HG03095 (cell line): ENCODE results near the gene FCAMR.
"Not testable (repeated sequence)": the region's sequence is repeated elsewhere in the genome, so short reads cannot be mapped to it uniquely, and the experiment has no call there.

ENCODE experiments used
- ATAC-seq: cut with Tn5 transposase; IDR thresholded peaks from one replicate; pipeline ENCODE4 v1.9.1; 2021; ENCODE audit warnings: moderate library complexity; ENCODE audit not compliant: unreplicated experiment

Gene FCAMR

DNA sequence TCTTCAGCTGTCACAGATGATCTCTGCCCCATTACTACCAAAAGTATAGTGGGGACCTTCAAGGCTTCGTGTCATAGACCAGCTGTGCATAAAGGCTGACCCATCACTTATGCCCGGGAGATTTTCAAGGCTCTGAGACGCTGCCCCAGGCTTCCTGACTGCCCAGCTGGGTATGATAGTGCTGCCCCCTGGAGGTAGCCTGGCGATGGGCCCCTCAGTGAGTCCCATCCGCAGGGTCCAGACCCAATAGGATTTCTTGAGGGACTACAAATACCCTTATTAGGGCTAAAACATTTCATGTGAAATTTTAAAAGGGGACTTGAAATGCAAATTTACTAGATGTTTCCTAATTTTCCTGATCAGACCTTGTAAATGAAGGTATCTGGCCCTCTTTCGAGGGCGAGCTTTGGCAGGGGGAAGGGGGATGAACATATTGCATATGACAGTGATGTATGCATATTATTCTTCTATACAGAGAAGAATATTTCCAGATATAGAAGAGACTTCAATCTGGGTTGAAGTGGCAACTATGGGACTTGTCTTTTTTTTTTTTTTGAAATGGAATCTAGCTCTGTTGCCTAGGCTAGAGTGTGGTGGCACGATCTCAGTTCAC lies 36.8 kb downstream of the FCAMR start:
- no peak for ATAC-seq

- ATAC-seq, result no peak
Observed at GRCh38 chr1:206932177-206932576, 38.1 kb downstream of the FCAMR start.

DNA sequence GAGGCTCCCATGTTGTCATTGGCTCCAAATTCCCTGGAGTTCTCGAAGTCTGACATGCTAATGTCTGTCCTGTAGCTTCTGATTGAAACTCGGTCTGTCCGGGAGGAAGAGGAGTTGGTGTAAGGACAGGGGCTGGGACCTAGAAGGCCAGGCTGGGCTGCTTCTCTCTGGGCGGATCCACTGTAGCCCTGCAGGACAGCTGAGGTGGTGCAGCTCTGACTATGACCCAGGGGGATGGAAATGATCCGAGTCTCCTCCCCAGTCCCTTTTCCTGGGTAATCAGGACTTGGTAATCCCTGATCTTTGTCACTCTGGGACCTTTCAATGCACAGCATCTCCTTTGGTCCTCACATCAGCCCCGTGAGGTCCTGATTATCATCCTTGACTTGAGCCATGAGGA lies 38.6 kb downstream of the FCAMR start:
- ATAC-seq, result peak; percentile 33

DNA sequence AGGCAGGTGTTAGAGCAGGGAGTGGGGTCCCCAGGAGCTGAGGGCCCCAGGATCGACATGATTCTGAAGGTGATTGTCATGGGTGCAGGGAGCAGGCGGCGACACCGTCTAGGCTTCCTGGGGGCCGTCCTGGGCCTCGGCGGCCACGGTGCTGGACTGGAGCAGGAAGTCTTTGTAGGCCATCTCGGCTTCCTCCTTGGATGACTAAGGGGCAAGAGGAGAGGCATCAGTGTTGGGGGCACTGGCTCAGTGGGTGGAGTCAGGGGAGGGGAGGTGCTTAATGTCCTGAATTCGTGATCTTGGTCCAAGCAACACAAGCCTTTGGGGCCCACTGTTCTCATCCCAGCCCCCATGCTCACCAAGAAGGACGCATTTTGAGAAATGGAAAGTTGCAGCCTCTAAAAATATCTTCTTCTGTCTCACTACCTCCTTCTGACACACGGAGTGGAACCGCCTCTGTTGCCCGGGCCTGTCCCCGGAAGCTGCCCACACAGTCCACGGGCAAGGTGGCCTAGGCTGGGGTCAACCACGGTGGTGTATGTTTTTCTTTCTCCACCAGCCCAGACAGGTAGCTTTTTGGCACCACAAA lies 40.0 kb downstream of the FCAMR start:
- peak; percentile 70 for ATAC-seq

DNA sequence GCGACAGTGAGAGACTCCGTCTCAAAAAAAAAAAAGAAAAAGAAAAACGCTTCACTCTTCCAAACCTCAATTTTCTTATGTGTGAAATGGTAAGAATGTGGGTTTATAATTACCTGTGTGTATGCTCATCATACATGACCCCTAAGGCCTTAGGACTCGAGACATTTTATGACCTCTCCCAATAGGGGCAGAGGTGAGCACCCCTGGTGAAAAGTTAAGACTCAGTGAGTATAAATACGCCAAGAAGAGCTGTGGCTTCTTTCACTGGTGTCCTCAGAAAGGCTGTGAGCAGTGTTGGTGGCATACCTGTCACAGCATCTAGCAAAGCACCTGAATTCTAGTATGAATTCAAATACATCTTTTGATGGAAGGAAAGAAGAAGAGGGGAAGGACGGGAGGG lies 40.7 kb downstream of the FCAMR start:
- ATAC-seq, result no peak

- no peak for ATAC-seq
Observed at GRCh38 chr1:206926286-206926685, 44.0 kb downstream of the FCAMR start.

DNA sequence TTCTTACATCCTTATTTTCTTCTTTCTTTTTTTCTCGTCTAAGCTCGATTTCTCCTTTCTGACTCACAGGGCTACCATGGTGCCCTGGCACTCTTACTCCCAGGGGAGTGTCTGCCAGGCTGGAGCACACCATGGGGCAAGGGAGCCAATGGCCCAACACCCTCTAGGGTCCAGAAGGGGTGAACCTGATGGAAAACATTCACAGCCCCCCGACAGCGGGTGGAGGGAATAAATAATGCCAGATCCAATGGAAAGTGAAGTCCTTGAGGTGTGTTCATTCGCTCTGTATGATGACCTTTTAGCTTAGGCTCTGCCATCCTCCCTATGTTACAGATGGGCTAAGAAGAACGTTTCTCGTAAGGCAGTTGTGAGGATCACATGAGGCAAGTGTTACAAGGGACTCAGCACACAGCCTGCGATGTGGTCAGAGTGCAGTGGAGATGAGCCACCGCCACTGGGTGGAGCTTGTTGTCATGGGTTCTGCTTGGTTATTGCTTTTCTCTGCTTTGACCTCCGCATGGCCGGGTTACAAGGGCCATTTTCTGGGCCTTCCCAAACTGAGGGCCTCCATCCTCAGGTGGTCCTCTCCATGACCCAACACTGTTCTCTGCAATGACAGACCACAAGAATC lies 45.0 kb downstream of the FCAMR start:
- ATAC-seq, result peak; percentile 44

DNA sequence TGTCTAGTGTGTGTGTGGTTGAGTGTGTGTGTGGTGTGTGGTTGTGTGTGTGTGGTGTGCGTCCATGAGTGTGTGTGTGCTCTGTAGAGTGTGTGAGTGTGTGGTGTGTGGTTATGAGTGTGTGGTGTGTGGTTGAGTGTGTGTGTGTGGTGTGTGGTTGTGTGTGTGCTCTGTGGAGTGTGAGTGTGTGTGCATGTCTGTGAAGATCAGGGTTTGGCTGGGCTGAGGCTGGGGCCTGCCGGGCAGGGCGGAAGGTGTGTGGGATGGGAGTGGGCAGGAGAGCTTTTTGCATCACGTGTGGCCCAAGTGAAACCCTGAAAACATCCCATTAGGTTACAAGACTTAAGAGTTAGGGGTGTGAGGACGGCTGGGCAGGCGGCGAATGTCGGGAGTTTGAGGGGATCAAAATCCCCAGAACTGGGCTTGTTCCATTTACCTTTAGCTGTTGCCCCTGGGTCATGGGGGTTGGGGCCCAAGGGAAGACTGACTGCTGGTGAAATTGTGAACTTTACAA lies 45.6 kb downstream of the FCAMR start:
- peak; percentile 15 for ATAC-seq

GRCh38 chr1:206923961-206924557 lies 46.2 kb downstream of the FCAMR start:
- ATAC-seq, result not testable (repeated sequence)

- peak; percentile 49 for ATAC-seq
Observed at GRCh38 chr1:206923009-206923960, 47.0 kb downstream of the FCAMR start.

GRCh38 chr1:206922524-206922923 lies 47.7 kb downstream of the FCAMR start:
- no peak for ATAC-seq

DNA sequence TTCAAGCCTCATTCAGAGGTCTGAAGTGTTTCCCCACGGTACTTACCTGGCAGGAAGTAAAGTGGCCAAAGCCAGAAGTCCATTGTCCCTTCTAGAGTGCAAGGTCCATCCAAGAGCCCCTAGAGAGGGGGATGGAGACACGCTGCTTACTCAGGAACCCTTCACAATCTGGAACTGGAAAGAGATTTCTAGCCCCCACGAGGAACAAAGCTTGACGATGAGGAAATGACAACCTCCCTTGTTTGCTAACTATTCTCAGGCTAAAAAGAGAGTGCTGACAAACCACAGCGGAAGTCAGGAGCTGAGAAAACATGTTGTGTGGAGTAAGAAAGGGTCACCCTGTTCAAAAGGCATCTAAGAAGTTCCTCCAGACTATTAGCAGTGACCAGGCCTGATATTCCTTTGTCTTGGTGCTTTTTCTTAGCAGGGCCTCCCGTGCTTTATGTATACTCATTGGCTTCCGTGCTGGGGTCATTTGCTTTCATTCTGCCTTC lies 48.4 kb downstream of the FCAMR start, which contains the start of gene FCMR:
Gene FCMR (minus strand): TSS at position 170 of the 494 bp plus-strand sequence. CDS start 87 bp downstream, at position 83.
- peak; percentile 29 for ATAC-seq

DNA sequence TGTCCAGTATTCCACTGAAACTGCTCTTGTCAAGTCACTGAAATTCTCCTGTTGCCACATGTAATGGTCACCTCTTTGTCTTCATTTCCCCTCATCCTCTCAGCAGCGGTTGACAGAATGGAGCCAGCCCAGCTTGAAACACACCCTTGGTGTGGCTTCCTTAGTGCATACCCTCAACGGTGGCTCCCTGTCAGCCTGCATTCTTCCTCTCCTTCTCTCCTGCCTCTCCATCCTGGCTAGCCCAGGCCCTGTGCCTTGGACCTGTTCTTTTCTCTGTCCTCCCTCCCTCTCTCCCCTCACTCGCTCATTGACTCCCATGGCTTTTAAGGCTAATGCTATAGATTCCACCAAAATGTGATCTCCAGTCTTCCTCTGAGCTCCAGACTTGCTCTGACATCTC lies 52.2 kb downstream of the FCAMR start:
- no peak for ATAC-seq

- ATAC-seq, result no peak
Observed at GRCh38 chr1:206916000-206916709, 54.1 kb downstream of the FCAMR start.

GRCh38 chr1:206915030-206915735 lies 55.1 kb downstream of the FCAMR start:
- ATAC-seq, result no peak

DNA sequence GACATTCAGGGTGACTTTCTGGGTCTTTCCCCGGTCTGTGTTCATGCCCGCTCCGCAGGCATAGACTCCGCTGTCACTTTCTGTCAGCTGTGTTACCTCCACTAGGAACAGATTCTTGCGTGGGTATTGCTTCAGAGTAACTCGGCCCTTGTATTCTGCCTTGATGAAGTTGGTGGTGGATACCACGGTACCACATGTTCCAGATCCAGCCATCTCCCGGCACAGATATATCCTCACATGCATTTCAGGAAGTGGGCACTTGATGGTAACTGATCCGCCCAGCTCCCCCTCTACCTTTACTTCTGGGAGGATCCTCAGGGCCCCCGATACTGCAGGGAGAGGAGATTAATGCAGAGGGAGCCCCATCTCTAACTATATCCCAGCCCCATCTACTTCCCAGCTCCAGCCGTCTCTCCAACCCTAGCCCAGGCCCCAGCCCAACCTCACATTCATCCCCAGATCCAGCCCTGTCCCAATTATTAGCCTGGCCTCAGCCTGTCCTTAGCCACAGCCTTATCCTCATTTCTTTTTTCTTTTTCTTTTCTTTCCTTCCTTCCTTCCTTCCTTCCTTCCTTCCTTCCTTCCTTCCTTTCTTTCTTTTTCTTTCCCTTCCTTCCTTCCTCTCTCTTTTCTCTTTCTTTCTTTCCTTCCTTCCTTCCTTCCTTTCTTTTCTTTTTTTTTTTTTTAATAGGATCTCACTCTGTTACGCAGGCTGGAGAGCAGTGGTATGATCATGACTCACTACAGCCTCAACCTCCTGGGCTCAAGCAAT lies 56.3 kb downstream of the FCAMR start:
- no peak for ATAC-seq

- ATAC-seq, result no peak
Observed at GRCh38 chr1:206912445-206913095, 57.7 kb downstream of the FCAMR start.
